GM12873 (cell line): ENCODE measurements around the gene TBC1D22A.

Experiments used
- CTCF ChIP-seq: IDR thresholded peaks from 2 replicates; pipeline ENCODE4 v1.5.1; 2012; ENCODE audit warnings: low read depth, mild to moderate bottlenecking, moderate library complexity, low read length, control low read depth; ENCODE audit not compliant: insufficient read depth; ENCODE audit errors: missing control alignments

The TBC1D22A gene

GRCh38 chr22:47144791-47145425 lies 382.5 kb downstream of the TBC1D22A start:
- TF ChIP-seq CTCF, result no peak

- no peak for TF ChIP-seq CTCF
Measured at GRCh38 chr22:47145883-47146282, 383.4 kb downstream of the TBC1D22A start.

GRCh38 chr22:47146391-47146790 lies 383.9 kb downstream of the TBC1D22A start:
- no peak for TF ChIP-seq CTCF

- no peak for TF ChIP-seq CTCF
Measured at GRCh38 chr22:47146941-47147340, 384.5 kb downstream of the TBC1D22A start.

- TF ChIP-seq CTCF, result no peak
Measured at GRCh38 chr22:47147572-47147971, 385.1 kb downstream of the TBC1D22A start.

GRCh38 chr22:47148510-47148909 lies 386.1 kb downstream of the TBC1D22A start:
- no peak for TF ChIP-seq CTCF

- no peak for TF ChIP-seq CTCF
Measured at GRCh38 chr22:47148956-47149728, 386.7 kb downstream of the TBC1D22A start.
